Smooth muscle cell (in vitro differentiated cells): ENCODE results near the gene SLC16A13. TPM values are rescaled to one million over a fixed set of nuclear protein-coding genes. Genes with fewer than 3 reads are reported as not detected.

Source experiments
- DNase-seq: peaks from one replicate; lab custom pipeline; 2025; ENCODE audit not compliant: unreplicated experiment; lab: John Stamatoyannopoulos, UW
- H2AFZ ChIP-seq: fragments of 200-600 bp; sonication (generic); 2 replicates; pipeline ENCODE4 v1.6.0; 2016; ENCODE audit warnings: antibody characterized with exemption, low read depth, mild to moderate bottlenecking
- H3F3A ChIP-seq: fragments of 200-600 bp; sonication (generic); 2 replicates; pipeline ENCODE4 v1.6.0; 2017; ENCODE audit warnings: antibody characterized with exemption, low read depth
- H3K27ac ChIP-seq: fragments of 200-600 bp; sonication (generic); 2 replicates; pipeline ENCODE4 v1.5.1; 2016; ENCODE audit warnings: low read depth, mild to moderate bottlenecking
- H3K27me3 ChIP-seq: fragments of 200-600 bp; sonication (generic); 2 replicates; pipeline ENCODE4 v1.6.1; 2016; ENCODE audit warnings: low read depth, mild to moderate bottlenecking
- H3K36me3 ChIP-seq: fragments of 200-600 bp; sonication (generic); 2 replicates; pipeline ENCODE4 v1.5.1; 2016; ENCODE audit warnings: low read depth
- H3K4me1 ChIP-seq: fragments of 200-600 bp; sonication (generic); 2 replicates; pipeline ENCODE4 v1.5.1; 2016; ENCODE audit warnings: low read depth
- H3K4me2 ChIP-seq: fragments of 200-600 bp; sonication (generic); 2 replicates; pipeline ENCODE4 v1.6.0; 2016; ENCODE audit warnings: mild to moderate bottlenecking
- H3K4me3 ChIP-seq: fragments of 200-600 bp; sonication (generic); 2 replicates; pipeline ENCODE4 v1.5.1; 2016; ENCODE audit warnings: mild to moderate bottlenecking
- H3K79me2 ChIP-seq: fragments of 200-600 bp; sonication (generic); 2 replicates; pipeline ENCODE4 v1.6.0; 2016; ENCODE audit warnings: low read depth, mild to moderate bottlenecking
- H3K9ac ChIP-seq: fragments of 200-600 bp; sonication (generic); 2 replicates; pipeline ENCODE4 v1.6.0; 2016; ENCODE audit warnings: low read depth
- H3K9me3 ChIP-seq: fragments of 200-600 bp; sonication (generic); replicated peaks from 2 replicates; pipeline ENCODE4 v1.5.1; 2016; ENCODE audit warnings: low read depth
- H4K20me1 ChIP-seq: fragments of 200-600 bp; sonication (generic); 2 replicates; pipeline ENCODE4 v1.6.0; 2016; ENCODE audit warnings: low read depth
- CTCF ChIP-seq: fragments of 200-600 bp; sonication (generic); IDR thresholded peaks from 2 replicates; pipeline ENCODE4 v1.5.1; 2017; ENCODE audit warnings: borderline replicate concordance, mild to moderate bottlenecking, antibody characterized with exemption; ENCODE audit not compliant: insufficient read depth, poor library complexity, severe bottlenecking
- WGBS: methylation state at CpG from one replicate; pipeline ENCODE4 v1.1.7; 2016; ENCODE audit warnings: low lambda C conversion rate; 5-methylcytosine and 5-hydroxymethylcytosine counted together
- polyA plus RNA-seq: library from polyadenylated mRNA; unstranded; fragments of >200 nt; fragmentation: Nextera tagmentation; extraction: Ambion mirVana; gene quantifications from 2 replicates; pipeline ENCODE4 v1.2.1, GENCODE V29; 2016
- total RNA-seq: library from RNA; depleted of rRNA; stranded (reverse); fragments of >200 nt; gene quantifications from 2 replicates; pipeline ENCODE4 v1.2.3, GENCODE V29; 2014

Gene SLC16A13
- total and polyA plus RNA-seq, 2 experiments from 2014 or later: 2.0 to 3.5 TPM

DNA sequence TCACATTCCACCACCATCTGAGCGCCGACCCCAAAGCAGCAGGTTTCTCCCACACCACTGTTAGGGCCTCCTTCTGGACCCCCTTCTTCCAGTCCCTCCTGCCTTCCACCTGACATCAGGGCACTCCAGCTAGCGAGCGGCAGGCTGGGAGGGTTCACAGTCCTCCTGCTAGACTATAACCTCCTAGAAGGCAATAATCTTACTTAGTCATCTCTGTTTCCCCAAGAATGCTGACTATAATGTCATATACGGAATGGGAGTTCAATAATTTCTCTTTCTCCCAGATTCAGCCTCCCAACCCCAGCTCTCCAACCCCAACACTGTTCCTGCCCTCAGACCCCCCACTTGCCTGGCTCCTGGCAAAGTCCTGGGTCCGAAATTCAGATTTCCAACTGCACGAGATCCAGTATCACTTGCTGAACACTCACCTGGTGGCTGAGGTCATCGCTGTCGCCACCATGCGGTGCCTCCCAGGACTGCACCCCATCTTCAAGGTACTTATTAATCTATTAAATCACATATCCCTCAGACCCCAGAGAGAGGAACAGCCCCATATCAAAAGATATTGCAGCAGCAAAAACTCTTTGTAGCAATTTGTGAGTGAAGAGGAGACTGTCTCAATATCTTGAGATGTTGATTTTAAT is 34.4 kb upstream of the SLC16A13 start:
- Histone ChIP-seq H3K9ac (no peak overlapping the region), H4K20me1 (peaks cover 35% of the 10 kb centered on the region), H3K79me2 (no peaks in the 10 kb centered on the region), H2AFZ (no peak overlapping the region), H3K9me3 (no peaks in the 10 kb centered on the region), H3F3A (peaks cover 3% of the 10 kb centered on the region), H3K4me1 (no peaks in the 10 kb centered on the region), H3K27ac (no peak overlapping the region), H3K4me3 (no peak overlapping the region), H3K4me2 (no peak overlapping the region), H3K27me3 (no peaks in the 10 kb centered on the region), H3K36me3 (no peaks in the 10 kb centered on the region)
- 77% methylated on average over 10 of the region's 10 CpGs for WGBS
- no peak for DNase-seq
- TF ChIP-seq CTCF: peak; percentile 48

- no peaks in the 10 kb centered on the region for H3K36me3 ChIP-seq
- DNase-seq: no peak
- no peak for TF ChIP-seq CTCF
- H3K9ac ChIP-seq: no peak overlapping the region
- H3K27ac ChIP-seq: no peak overlapping the region
- no peak overlapping the region for H3K4me2 ChIP-seq
- no peaks in the 10 kb centered on the region for H3K9me3 ChIP-seq
- 94% methylated on average over 6 of the region's 6 CpGs for whole genome bisulfite sequencing
- no peaks in the 10 kb centered on the region for H3K79me2 ChIP-seq
- no peak overlapping the region for H3K4me3 ChIP-seq
- H2AFZ ChIP-seq: no peak overlapping the region
- peaks cover 3% of the 10 kb centered on the region for H3F3A ChIP-seq
- H3K27me3 ChIP-seq: no peaks in the 10 kb centered on the region
- no peaks in the 10 kb centered on the region for H3K4me1 ChIP-seq
- peaks cover 44% of the 10 kb centered on the region for H4K20me1 ChIP-seq
These were observed 33.3 kb upstream of the SLC16A13 start for GRCh38 chr17:7002288-7003047.

- TF ChIP-seq CTCF: no peak
- H3K4me3 ChIP-seq: no peak overlapping the region
- no peak overlapping the region for H2AFZ ChIP-seq
- peaks cover 3% of the 10 kb centered on the region for H3F3A ChIP-seq
- no peak for DNase-seq
- no peak overlapping the region for H3K9ac ChIP-seq
- no peaks in the 10 kb centered on the region for H3K4me1 ChIP-seq
- H3K9me3 ChIP-seq: no peaks in the 10 kb centered on the region
- no peaks in the 10 kb centered on the region for H3K27me3 ChIP-seq
- no peaks in the 10 kb centered on the region for H3K36me3 ChIP-seq
- H4K20me1 ChIP-seq: peaks cover 56% of the 10 kb centered on the region
- H3K79me2 ChIP-seq: peaks cover 10% of the 10 kb centered on the region
- WGBS: 100% methylated on average over 2 of the region's 2 CpGs
- H3K4me2 ChIP-seq: no peak overlapping the region
- H3K27ac ChIP-seq: no peak overlapping the region
These were observed 32.1 kb upstream of the SLC16A13 start for GRCh38 chr17:7003745-7004144.
